Transverse colon (tissue), 4 donors: ENCODE data around the gene ULBP2. TPM values are rescaled to one million over a fixed set of nuclear protein-coding genes. Genes with fewer than 3 reads are reported as not detected.
"Not testable (repeated sequence)": the region's sequence is repeated elsewhere in the genome, so short reads cannot be mapped to it uniquely, and the experiment has no call there.

Experiments
- DNase-seq: peaks from one replicate; pipeline ENCODE4 v3.0.0-alpha.2; 2019
- H3K27ac ChIP-seq, 4 donors: fragments of 200-600 bp; sonication (generic); 2 replicates each; pipeline ENCODE4 v1.5.1; 2016 to 2018; ENCODE audit warnings: inconsistent platforms in 4 of 4
- H3K27me3 ChIP-seq: fragments of 200-600 bp; sonication (generic); 2 replicates; pipeline ENCODE4 v1.5.1; 2017; ENCODE audit warnings: inconsistent platforms
- H3K36me3 ChIP-seq, 4 donors: fragments of 200-600 bp; sonication (generic); 2 replicates each; pipeline ENCODE4 v1.5.1; 2017 to 2019; ENCODE audit warnings: inconsistent platforms in 4 of 4
- H3K4me1 ChIP-seq, 4 donors: fragments of 200-600 bp; sonication (generic); 2 replicates each; pipeline ENCODE4 v1.5.1; 2017 to 2020; ENCODE audit warnings: inconsistent platforms in 4 of 4
- H3K4me3 ChIP-seq, 4 donors: fragments of 200-600 bp; sonication (generic); 1 replicate in 1 of 4; 2 replicates in 3 of 4; pipeline versions ENCODE4 v1.5.1 to v1.6.1; 2017 to 2019; ENCODE audit warnings: inconsistent platforms in 4 of 4
- H3K9me3 ChIP-seq, 2 donors: fragments of 200-600 bp; sonication (generic); 2 replicates each; pipeline ENCODE4 v1.5.1; 2017 to 2019; ENCODE audit warnings: inconsistent platforms in 2 of 2
- EP300 ChIP-seq: sonication (generic); formaldehyde crosslinking; IDR thresholded peaks from one replicate; pipeline ENCODE4 v1.6.1; 2017; ENCODE audit warnings: antibody characterized with exemption, low read depth
- POLR2A ChIP-seq: fragments of 450-650 bp; IDR thresholded peaks from one replicate; pipeline ENCODE4 v1.6.1; 2016; ENCODE audit warnings: antibody characterized with exemption, mild to moderate bottlenecking, moderate library complexity
- POLR2AphosphoS5 ChIP-seq, 3 donors: sonication (generic); formaldehyde crosslinking; IDR thresholded peaks; one replicate each; pipeline ENCODE4 v1.6.1; 2016; ENCODE audit warnings: antibody characterized with exemption in 3 of 3
- WGBS, 2 donors: methylation state at CpG; one replicate each; pipeline ENCODE4 v1.1.5; 2018; ENCODE audit warnings: low coverage in 1 of 2; 5-methylcytosine and 5-hydroxymethylcytosine counted together
- in situ Hi-C, 4 donors: fragments of 200-750 bp; cut with MboI; loops; one replicate each; pipeline versions ENCODE4 v1.15.0 to v1.15.1; 2017; ENCODE audit warnings: low sequenced_read_pairs in 3 of 4, low pct_ligation_motif_present in 1 of 4, low pct_unique_long_range_greater_than_20kb in 1 of 4
- intact Hi-C: fragments of 100-400 bp; cut with DNase I; formaldehyde crosslinking; loops from one replicate; pipeline ENCODE4 v1.15.1; 2023; ENCODE audit warnings: low total_unique reads
- total RNA-seq, 4 donors: library from RNA; depleted of rRNA; stranded (reverse); fragments of >200 nt; gene quantifications; one replicate each; pipeline ENCODE4 v1.1.0, GENCODE V29; 2016
- TF ChIP-seq, protein P1 (sequence below), 5 experiments: fragments of 200-600 bp in 3 of 5; fragments of 450-650 bp in 2 of 5; sonication (generic) in 3 of 5; IDR thresholded peaks; 1 replicate in 2 of 5; 2 replicates in 3 of 5; pipeline ENCODE4 v1.5.1; 2016 to 2017; ENCODE audit warnings: antibody characterized with exemption in 5 of 5, inconsistent platforms in 3 of 5, mild to moderate bottlenecking in 2 of 5, moderate library complexity in 1 of 5

The ULBP2 gene
- total RNA-seq, 4 donors from 2014 or later: not detected

DNA sequence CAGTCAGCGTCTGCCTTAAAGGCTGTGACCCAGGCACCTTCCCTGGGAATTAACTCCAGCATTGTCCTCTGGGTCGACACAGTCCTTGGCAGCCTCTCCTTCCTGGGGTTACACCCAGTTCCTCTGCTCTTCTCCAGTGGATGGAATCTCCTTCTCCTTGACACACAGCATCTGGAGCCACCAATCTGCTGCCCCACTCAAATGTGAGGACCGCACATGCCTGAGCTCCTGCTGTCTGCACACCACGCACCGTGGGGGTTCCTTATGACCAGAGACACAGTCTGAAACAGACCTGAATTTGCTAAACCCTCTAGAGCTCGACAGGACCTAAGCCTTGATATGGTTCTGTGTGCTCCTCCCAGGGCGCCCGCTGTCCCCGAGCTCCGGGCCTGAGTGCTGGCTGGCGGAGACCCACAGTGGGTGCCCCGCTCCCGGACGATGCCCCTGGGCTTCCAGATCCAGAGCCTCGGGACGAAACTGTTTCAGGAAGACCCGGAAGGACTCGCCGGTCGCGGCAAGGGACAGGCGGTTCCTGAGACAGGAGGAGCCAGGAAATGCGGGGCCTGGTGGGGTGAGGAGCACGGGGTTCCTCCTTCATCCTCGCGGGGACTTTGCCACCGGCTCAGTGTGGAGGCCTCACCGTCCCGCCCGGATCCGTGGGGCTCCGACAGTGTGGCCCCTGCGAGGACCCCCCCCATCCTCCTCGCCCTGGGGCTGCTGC lies 16.4 kb upstream of the ULBP2 start:
- in situ Hi-C loops: loop anchor here in 2 of 4 donors (10.0 kb wide), 2 partner anchors 81 to 201 kb away; no protein-coding TSS in a partner anchor

GRCh38 chr6:149925974-149926777 lies 15.6 kb upstream of the ULBP2 start:
- Histone ChIP-seq H3K27ac (peak overlapping the region in 3 of 4 donors; percentile 28 to 46 (median 39)), H3K4me1 (peaks cover 10 to 33% (median 21%) of the 10 kb centered on the region in 4 donors), H3K9me3 (no peaks in the 10 kb centered on the region), H3K27me3 (peaks cover 71% of the 10 kb centered on the region), H3K36me3 (no peaks in the 10 kb centered on the region), H3K4me3 (peak overlapping the region; percentile 28 to 62 (median 45))
- TF ChIP-seq EP300: no peak
- TF ChIP-seq, protein P1, sequence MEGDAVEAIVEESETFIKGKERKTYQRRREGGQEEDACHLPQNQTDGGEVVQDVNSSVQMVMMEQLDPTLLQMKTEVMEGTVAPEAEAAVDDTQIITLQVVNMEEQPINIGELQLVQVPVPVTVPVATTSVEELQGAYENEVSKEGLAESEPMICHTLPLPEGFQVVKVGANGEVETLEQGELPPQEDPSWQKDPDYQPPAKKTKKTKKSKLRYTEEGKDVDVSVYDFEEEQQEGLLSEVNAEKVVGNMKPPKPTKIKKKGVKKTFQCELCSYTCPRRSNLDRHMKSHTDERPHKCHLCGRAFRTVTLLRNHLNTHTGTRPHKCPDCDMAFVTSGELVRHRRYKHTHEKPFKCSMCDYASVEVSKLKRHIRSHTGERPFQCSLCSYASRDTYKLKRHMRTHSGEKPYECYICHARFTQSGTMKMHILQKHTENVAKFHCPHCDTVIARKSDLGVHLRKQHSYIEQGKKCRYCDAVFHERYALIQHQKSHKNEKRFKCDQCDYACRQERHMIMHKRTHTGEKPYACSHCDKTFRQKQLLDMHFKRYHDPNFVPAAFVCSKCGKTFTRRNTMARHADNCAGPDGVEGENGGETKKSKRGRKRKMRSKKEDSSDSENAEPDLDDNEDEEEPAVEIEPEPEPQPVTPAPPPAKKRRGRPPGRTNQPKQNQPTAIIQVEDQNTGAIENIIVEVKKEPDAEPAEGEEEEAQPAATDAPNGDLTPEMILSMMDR (IDR thresholded peaks at IDR 0.05): peak; percentile 91 to 99 (median 92)
- 2 to 29% methylated on average over 2 to 31 of the region's 31 CpGs for WGBS, 2 donors
- intact Hi-C loops: loop anchor here (2.0 kb wide), 1 partner anchor 91 kb away; no protein-coding TSS in a partner anchor
- DNase-seq: peak; percentile 93
- in situ Hi-C loops: loop anchor here in 2 of 4 donors (10.0 kb wide), 2 partner anchors 81 to 201 kb away; no protein-coding TSS in a partner anchor

More for the DNA sequence above, 16.4 kb upstream of the ULBP2 start:
- peak overlapping the region; percentile 28 to 62 (median 45) for H3K4me3 ChIP-seq
- WGBS, 2 donors: 15% methylated on average over 34 of the region's 34 CpGs; no CpG with 5 or more reads in 1 of the 2 donors
- H3K9me3 ChIP-seq: no peaks in the 10 kb centered on the region
- H3K27me3 ChIP-seq: peaks cover 64% of the 10 kb centered on the region
- DNase-seq: peak; percentile 42
- peak overlapping the region in 3 of 4 donors; percentile 28 to 46 (median 39) for H3K27ac ChIP-seq
- peaks cover 10 to 33% (median 21%) of the 10 kb centered on the region in 4 donors for H3K4me1 ChIP-seq
- TF ChIP-seq POLR2AphosphoS5 (IDR thresholded peaks at IDR 0.05) (no peak), POLR2A (no peak), EP300 (no peak)
- TF ChIP-seq, protein P1 (IDR thresholded peaks at IDR 0.05): no peak
- intact Hi-C loops: no loop called here
- H3K36me3 ChIP-seq: no peaks in the 10 kb centered on the region

DNA sequence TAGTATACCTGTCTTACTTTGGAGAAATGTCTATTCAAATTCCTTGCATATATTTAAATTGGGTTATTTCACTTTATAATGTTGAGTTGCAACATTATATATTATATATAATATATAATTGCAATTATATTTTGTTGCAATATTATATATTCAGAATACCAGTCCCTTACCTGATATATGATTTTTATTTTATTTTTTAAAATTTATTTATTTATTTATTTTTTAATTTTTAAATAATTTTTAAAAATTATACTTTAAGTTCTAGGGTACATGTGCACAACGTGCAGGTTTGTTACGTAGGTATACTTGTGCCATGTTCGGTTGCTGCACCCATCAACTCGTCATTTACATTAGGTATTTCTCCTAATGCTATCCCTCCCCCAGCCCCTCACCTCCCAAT lies 14.8 kb upstream of the ULBP2 start:
- peaks cover 80% of the 10 kb centered on the region for H3K27me3 ChIP-seq
- not testable (repeated sequence) for H3K36me3 ChIP-seq, DNase-seq, H3K27ac ChIP-seq, H3K9me3 ChIP-seq, H3K4me3 ChIP-seq
- intact Hi-C loops: loop anchor here (2.0 kb wide), 1 partner anchor 92 kb away; no protein-coding TSS in a partner anchor
- in situ Hi-C loops: loop anchor here in 2 of 4 donors (10.0 kb wide), 2 partner anchors 82 to 202 kb away; no protein-coding TSS in a partner anchor
- peaks cover 10 to 33% (median 21%) of the 10 kb centered on the region in 4 donors for H3K4me1 ChIP-seq
- 85 to 86% methylated on average over 4 of the region's 4 CpGs for WGBS, 2 donors

DNA sequence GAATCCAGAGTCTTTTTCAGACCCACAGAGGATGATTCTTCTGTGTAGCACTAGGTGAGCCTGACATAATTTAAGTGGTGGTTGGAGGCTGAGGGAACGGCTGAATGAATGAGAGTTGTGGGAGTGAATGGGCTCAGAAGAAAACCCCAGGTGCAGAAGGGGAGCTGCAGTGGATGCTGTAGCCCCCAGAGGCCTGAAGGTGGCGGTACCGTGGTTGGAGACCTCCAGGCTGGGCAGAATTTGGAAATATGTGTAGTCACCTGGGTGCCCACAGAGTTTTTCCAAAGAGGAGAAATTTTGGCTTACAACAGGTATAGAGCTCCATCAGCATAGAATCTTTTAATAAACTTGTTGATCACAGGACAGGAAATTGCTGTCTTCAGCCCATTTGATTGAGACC lies 12.4 kb upstream of the ULBP2 start:
- in situ Hi-C loops (loop anchor here in 2 of 4 donors (10.0 kb wide), 2 partner anchors 85 to 205 kb away; no protein-coding TSS in a partner anchor), intact Hi-C loops (no loop called here)
- TF ChIP-seq POLR2AphosphoS5 (IDR thresholded peaks at IDR 0.05) (no peak), POLR2A (no peak), EP300 (no peak)
- TF ChIP-seq, protein P1 (IDR thresholded peaks at IDR 0.05): peak in 1 of 5 experiments; percentile 21
- Histone ChIP-seq H3K36me3 (no peaks in the 10 kb centered on the region), H3K4me1 (peaks cover 0 to 17% (median 10%) of the 10 kb centered on the region in 4 donors), H3K4me3 (no peak overlapping the region), H3K9me3 (no peaks in the 10 kb centered on the region), H3K27me3 (peaks cover 78% of the 10 kb centered on the region), H3K27ac (no peak overlapping the region)
- no peak for DNase-seq
- 16 to 20% methylated on average over 1 to 3 of the region's 3 CpGs for WGBS, 2 donors
